ENCODE results near the gene TENM4. TPM values are rescaled to one million over a fixed set of nuclear protein-coding genes. Genes with fewer than 3 reads are reported as not detected.

The TENM4 gene
- total and polyA plus RNA-seq, 2 of the 8 experiments (the other 6 are each of a cell fraction or from before 2014, with no cell fraction given): 3.5 to 7.2 TPM

- H2BK120ac ChIP-seq (replicated peaks; ENCODE audit: low read depth, low read length): no peak overlapping the region
- H3K23me2 ChIP-seq (ENCODE audit: low read depth, low read length): no peaks in the 10 kb centered on the region
- H3K56ac ChIP-seq (replicated peaks; ENCODE audit: insufficient read length, low read depth, low read length): no peak overlapping the region
- H2BK20ac ChIP-seq (ENCODE audit: low read length): no peak overlapping the region
- no peaks in the 10 kb centered on the region for H3K9me3 ChIP-seq (ENCODE audit: insufficient read depth in 2 of 2, low read depth in 1 of 2, low read length in 1 of 2)
- CTCF ChIA-PET (ENCODE audit: partially characterized antibody): interaction anchor here (0.7 to 3.5 kb wide), 9 partner anchors 13 to 314 kb away, joined by 3 to 28 read pairs (median 5); no protein-coding TSS in a partner anchor
- H3K14ac ChIP-seq (ENCODE audit: insufficient read length): no peak overlapping the region
- no peak for DNase-seq (ENCODE audit: low read depth in 1 of 2, low spot score in 2 of 2)
- no peak overlapping the region for H2AFZ ChIP-seq (ENCODE audit: low read length)
- POLR2A ChIA-PET (ENCODE audit: partially characterized antibody): no interaction called here
- H3K4me2 ChIP-seq (ENCODE audit: insufficient read depth in 1 of 2, low read depth in 2 of 2, low read length in 2 of 2): no peak overlapping the region
- H3K4me3 ChIP-seq (ENCODE audit: extremely low read depth in 1 of 4, insufficient read depth in 2 of 4, low read depth in 3 of 4, low read length in 4 of 4): no peak overlapping the region
- H4K20me1 ChIP-seq (replicated peaks in 1 of 2; ENCODE audit: control insufficient read depth in 1 of 2, insufficient read depth in 2 of 2, low read length in 2 of 2): no peaks in the 10 kb centered on the region
- no peak overlapping the region for H4K91ac ChIP-seq (replicated peaks; ENCODE audit: insufficient read length, low read length)
- H3K27ac ChIP-seq (ENCODE audit: low read depth, low read length): no peak overlapping the region
- no peak overlapping the region for H2AK5ac ChIP-seq (ENCODE audit: low read depth, low read length)
- no peak overlapping the region for H3K18ac ChIP-seq (ENCODE audit: extremely low read depth, low read length)
- no peaks in the 10 kb centered on the region for H3K27me3 ChIP-seq (replicated peaks in 1 of 4; ENCODE audit: control insufficient read depth in 3 of 4, extremely low read depth in 1 of 4, insufficient read depth in 3 of 4, low read length in 3 of 4)
- no peaks in the 10 kb centered on the region for H3K36me3 ChIP-seq (ENCODE audit: control insufficient read depth in 2 of 4, insufficient read depth in 4 of 4, low read length in 3 of 4)
- no peak overlapping the region for H2BK5ac ChIP-seq (ENCODE audit: low read depth, low read length)
- no peaks in the 10 kb centered on the region for H3K79me2 ChIP-seq (ENCODE audit: control insufficient read depth in 1 of 2, insufficient read depth in 2 of 2, low read length in 2 of 2)
- no peak overlapping the region for H3K23ac ChIP-seq (ENCODE audit: insufficient read length)
- FAIRE-seq: no peak
- no peak overlapping the region for H4K8ac ChIP-seq (ENCODE audit: extremely low read depth, insufficient read depth, low read length)
- H2BK15ac ChIP-seq (ENCODE audit: low read length): no peak overlapping the region
- no peak overlapping the region for H3K9ac ChIP-seq (replicated peaks in 1 of 4; ENCODE audit: extremely low read depth in 1 of 4, low read depth in 3 of 4, low read length in 3 of 4)
- no peak overlapping the region for H4K5ac ChIP-seq (ENCODE audit: insufficient read length, low read depth, low read length)
- H2BK12ac ChIP-seq (ENCODE audit: low read depth, low read length): no peak overlapping the region
- no peaks in the 10 kb centered on the region for H3K79me1 ChIP-seq (ENCODE audit: low read depth, low read length)
- H3K4ac ChIP-seq (replicated peaks; ENCODE audit: insufficient read length, low read depth, low read length): no peak overlapping the region
- 75% methylated on average over 5 of the region's 5 CpGs; no CpG with 5 or more reads in 1 of the 2 experiments for WGBS, 2 experiments (ENCODE audit: extremely low coverage in 1 of 2, insufficient coverage in 1 of 2, insufficient read length in 1 of 2, insufficient replicate concordance in 2 of 2, low coverage in 1 of 2, low lambda C conversion rate in 2 of 2, missing lambda C conversion rate in 1 of 2)
- peaks cover 0 to 2% (median 0%) of the 10 kb centered on the region in 4 experiments; a peak in 1 of 7 replicates for H3K4me1 ChIP-seq (replicated peaks in 1 of 4; ENCODE audit: control insufficient read depth in 3 of 4, insufficient read depth in 4 of 4, low read length in 3 of 4)
- TF ChIP-seq NANOG (IDR thresholded peaks at IDR 0.05; ENCODE audit: insufficient read depth, low read depth, low read length, poor library complexity, severe bottlenecking) (no peak), JUND (IDR thresholded peaks at IDR 0.05; ENCODE audit: low read length) (no peak), JUN (IDR thresholded peaks at IDR 0.05; ENCODE audit: low read depth, low read length) (no peak), CBX5 (IDR thresholded peaks at IDR 0.05; ENCODE audit: low read depth, low read length) (no peak), CTBP2 (IDR thresholded peaks at IDR 0.05; ENCODE audit: borderline replicate concordance, insufficient read depth, insufficient read length, low read length) (no peak), ZNF274 (IDR thresholded peaks at IDR 0.05; ENCODE audit: borderline replicate concordance, extremely low read depth, low read length) (no peak), TEAD4 (IDR thresholded peaks at IDR 0.05; ENCODE audit: low read depth, low read length) (no peak), SUZ12 (IDR thresholded peaks at IDR 0.05; ENCODE audit: low read length) (no peak), HDAC6 (IDR thresholded peaks at IDR 0.05; ENCODE audit: low read depth, low read length) (no peak), SP4 (IDR thresholded peaks at IDR 0.05; ENCODE audit: low read length) (no peak), BRCA1 (IDR thresholded peaks at IDR 0.05; ENCODE audit: low read depth, low read length) (no peak), EP300 (IDR thresholded peaks at IDR 0.05; ENCODE audit: borderline replicate concordance in 1 of 2, low read depth in 2 of 2, low read length in 2 of 2) (no peak), BACH1 (IDR thresholded peaks at IDR 0.05; ENCODE audit: low read length) (no peak), RXRA (IDR thresholded peaks at IDR 0.05; ENCODE audit: insufficient read depth, low read depth, low read length) (no peak), SIRT6 (IDR thresholded peaks at IDR 0.05; ENCODE audit: low read length) (no peak), EGR1 (IDR thresholded peaks at IDR 0.05; ENCODE audit: borderline replicate concordance, low read depth, low read length) (no peak)
Observed at GRCh38 chr11:78786086-78786485, 654.7 kb downstream of the TENM4 start.
